ENCODE data around the gene MAPK8IP2.
"Not testable (repeated sequence)": the region's sequence is repeated elsewhere in the genome, so short reads cannot be mapped to it uniquely, and the experiment has no call there.

MAPK8IP2 gene

GRCh38 chr22:50635591-50635990 lies 35.0 kb downstream of the MAPK8IP2 start:
- DNase-seq (ENCODE audit: low read depth) = no peak
- no peak overlapping the region for H3K4me3 ChIP-seq (ENCODE audit: low read depth, low read length)
- in situ Hi-C loops (cut with HindIII; ENCODE audit: low sequenced_read_pairs) = no loop called here
- no peak for TF ChIP-seq CTCF (IDR thresholded peaks at IDR 0.05; ENCODE audit: low read depth, low read length, missing control alignments)

GRCh38 chr22:50640296-50640695 lies 39.7 kb downstream of the MAPK8IP2 start:
- H3K4me3 ChIP-seq (ENCODE audit: low read depth, low read length); in situ Hi-C loops (cut with HindIII; ENCODE audit: low sequenced_read_pairs); DNase-seq (ENCODE audit: low read depth): not testable (repeated sequence)

DNA sequence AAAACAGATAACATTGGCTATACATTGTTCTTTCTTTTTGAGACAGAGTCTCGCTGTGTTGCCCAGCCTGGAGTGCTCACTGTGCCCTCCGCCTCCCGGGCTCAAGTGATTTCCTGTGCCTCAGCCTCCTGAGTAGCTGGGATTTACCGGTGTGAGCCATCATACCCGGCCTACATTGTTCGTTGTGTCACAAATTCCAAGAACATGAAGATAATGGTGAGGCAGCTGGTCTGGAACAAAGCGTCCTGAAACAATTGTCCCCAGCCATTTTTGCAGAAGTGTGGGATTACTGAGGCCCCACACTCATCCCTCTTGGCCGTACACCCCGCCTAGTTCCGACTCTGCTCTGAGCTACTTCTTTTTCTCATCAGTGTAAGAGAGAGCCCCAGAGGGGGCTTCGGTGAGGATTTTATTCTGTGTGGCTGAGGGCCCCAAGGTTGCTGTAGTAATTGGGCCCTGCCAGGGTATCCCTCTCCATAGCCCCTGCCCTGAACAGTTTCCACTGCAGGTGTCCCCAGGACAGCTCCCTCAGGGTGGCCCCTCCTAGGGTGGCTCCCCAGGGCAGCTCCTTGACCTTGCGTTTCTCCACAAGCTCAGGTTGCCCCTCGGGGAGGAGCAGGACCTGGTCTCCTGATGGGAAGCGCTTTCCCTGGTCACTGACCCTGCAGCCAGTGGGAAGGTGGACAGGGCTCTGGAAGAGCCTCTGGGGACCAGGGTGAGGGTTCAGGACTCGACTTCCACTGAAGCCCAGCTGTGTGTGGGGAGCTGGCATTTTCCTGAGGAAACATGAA lies 40.5 kb downstream of the MAPK8IP2 start:
- no peak overlapping the region for H3K4me3 ChIP-seq (ENCODE audit: low read depth, low read length)
- in situ Hi-C loops (cut with HindIII; ENCODE audit: low sequenced_read_pairs) = no loop called here
- TF ChIP-seq CTCF (IDR thresholded peaks at IDR 0.05; ENCODE audit: low read depth, low read length, missing control alignments) = no peak
- no peak for DNase-seq (ENCODE audit: low read depth)

- H3K4me3 ChIP-seq (ENCODE audit: low read depth, low read length) = no peak overlapping the region
- peak; percentile 40 for TF ChIP-seq CTCF (IDR thresholded peaks at IDR 0.05; ENCODE audit: low read depth, low read length, missing control alignments)
- in situ Hi-C loops (cut with HindIII; ENCODE audit: low sequenced_read_pairs) = no loop called here
- DNase-seq (ENCODE audit: low read depth) = no peak
Observed at GRCh38 chr22:50641696-50642607, 41.4 kb downstream of the MAPK8IP2 start.

GRCh38 chr22:50643021-50643820 lies 42.6 kb downstream of the MAPK8IP2 start:
- DNase-seq (ENCODE audit: low read depth); H3K4me3 ChIP-seq (ENCODE audit: low read depth, low read length); in situ Hi-C loops (cut with HindIII; ENCODE audit: low sequenced_read_pairs): not testable (repeated sequence)

DNA sequence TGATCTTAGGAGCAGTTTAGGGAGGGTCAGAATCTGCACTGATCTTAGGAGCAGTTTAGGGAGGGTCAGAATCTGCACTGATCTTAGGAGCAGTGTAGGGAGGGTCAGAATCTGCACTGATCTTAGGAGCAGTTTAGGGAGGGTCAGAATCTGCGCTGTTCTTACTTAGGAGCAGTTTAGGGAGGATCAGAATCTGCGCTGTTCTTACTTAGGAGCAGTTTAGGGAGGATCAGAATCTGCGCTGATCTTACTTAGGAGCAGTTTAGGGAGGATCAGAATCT lies 43.2 kb downstream of the MAPK8IP2 start:
- H3K4me3 ChIP-seq (ENCODE audit: low read depth, low read length); in situ Hi-C loops (cut with HindIII; ENCODE audit: low sequenced_read_pairs); DNase-seq (ENCODE audit: low read depth): not testable (repeated sequence)

DNA sequence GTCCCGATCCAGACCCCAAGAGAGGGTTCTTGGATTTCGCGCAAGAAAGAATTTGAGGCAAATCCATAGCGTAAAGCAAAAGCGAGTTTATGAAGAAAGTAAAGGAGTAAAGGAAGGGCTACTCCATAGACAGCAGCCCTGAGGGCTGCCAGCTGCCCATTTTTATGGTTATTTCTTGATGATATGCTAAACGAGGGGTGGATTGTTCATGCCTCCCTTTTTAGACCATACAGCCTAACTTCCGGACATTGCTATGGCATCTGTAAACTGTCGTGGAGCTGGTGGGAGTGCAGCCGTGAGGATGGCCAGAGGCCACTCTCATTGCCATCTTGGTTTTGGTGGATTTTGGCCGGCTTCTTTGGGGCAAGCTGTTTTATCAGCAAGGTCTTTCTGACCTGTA lies 52.7 kb downstream of the MAPK8IP2 start:
- TF ChIP-seq CTCF (IDR thresholded peaks at IDR 0.05; ENCODE audit: low read depth, low read length, missing control alignments) = no peak
- in situ Hi-C loops (cut with HindIII; ENCODE audit: low sequenced_read_pairs) = no loop called here
- DNase-seq (ENCODE audit: low read depth) = no peak
- no peak overlapping the region for H3K4me3 ChIP-seq (ENCODE audit: low read depth, low read length)

DNA sequence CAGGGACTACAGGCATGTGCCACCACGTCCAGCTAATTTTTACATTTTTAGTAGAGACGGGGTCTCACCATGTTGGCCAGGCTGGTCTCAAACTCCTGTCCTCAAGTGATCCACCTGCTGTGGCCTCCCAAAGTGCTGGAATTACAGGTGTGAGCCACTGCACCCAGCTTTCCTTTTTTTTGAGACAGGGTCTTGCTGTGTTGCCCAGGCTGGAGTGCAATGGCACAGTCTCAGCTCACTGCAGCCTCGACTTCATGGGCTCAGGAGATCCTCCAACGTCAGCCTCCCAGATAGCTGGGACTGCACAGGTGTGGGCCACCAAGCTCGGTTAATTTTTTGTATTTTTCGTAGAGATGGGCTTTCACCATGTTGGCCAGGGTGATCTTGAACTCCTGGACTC lies 54.1 kb downstream of the MAPK8IP2 start:
- H3K4me3 ChIP-seq (ENCODE audit: low read depth, low read length); DNase-seq (ENCODE audit: low read depth); in situ Hi-C loops (cut with HindIII; ENCODE audit: low sequenced_read_pairs): not testable (repeated sequence)
